GM23338 (cell line): ENCODE data around the gene UBE2H. TPM values are rescaled to one million over a fixed set of nuclear protein-coding genes. Genes with fewer than 3 reads are reported as not detected.

ENCODE experiments used
- ATAC-seq: fragments of 200-7000 bp; cut with Tn5 transposase; 3 replicates; pipeline ENCODE4 v1.9.1; 2020
- DNase-seq: peaks from one replicate; pipeline ENCODE4 v3.0.0-alpha.2; 2015; ENCODE audit warnings: low spot score
- H2AFZ ChIP-seq: fragments of 200-600 bp; sonication (generic); 2 replicates; pipeline ENCODE4 v1.8.0; 2016; ENCODE audit warnings: antibody characterized with exemption, mild to moderate bottlenecking, moderate library complexity
- H3F3A ChIP-seq: fragments of 200-600 bp; sonication (generic); replicated peaks from 2 replicates; pipeline ENCODE4 v1.8.0; 2017; ENCODE audit warnings: antibody characterized with exemption, mixed run types, low read depth
- H3K27ac ChIP-seq: fragments of 200-600 bp; sonication (generic); 2 replicates; pipeline ENCODE4 v1.6.1; 2016; ENCODE audit warnings: low read depth
- H3K27me3 ChIP-seq: fragments of 200-600 bp; sonication (generic); 2 replicates; pipeline ENCODE4 v1.8.0; 2016; ENCODE audit warnings: mild to moderate bottlenecking, mixed run types, moderate library complexity; ENCODE audit not compliant: insufficient read depth
- H3K36me3 ChIP-seq: fragments of 200-600 bp; sonication (generic); 2 replicates; pipeline ENCODE4 v1.8.0; 2016; ENCODE audit warnings: mild to moderate bottlenecking; ENCODE audit not compliant: insufficient read depth
- H3K4me1 ChIP-seq: fragments of 200-600 bp; sonication (generic); 2 replicates; pipeline ENCODE4 v1.8.0; 2016; ENCODE audit warnings: mild to moderate bottlenecking, moderate library complexity; ENCODE audit not compliant: insufficient read depth
- H3K4me2 ChIP-seq: fragments of 200-600 bp; sonication (generic); 2 replicates; pipeline ENCODE4 v1.7.1; 2017; ENCODE audit warnings: mixed run types
- H3K4me3 ChIP-seq: fragments of 200-600 bp; sonication (generic); 2 replicates; pipeline ENCODE4 v1.6.1; 2016; ENCODE audit warnings: mixed run types
- H3K79me2 ChIP-seq: fragments of 200-600 bp; sonication (generic); replicated peaks from 2 replicates; pipeline ENCODE4 v1.8.0; 2017; ENCODE audit warnings: mild to moderate bottlenecking; ENCODE audit not compliant: insufficient read depth
- H3K9me2 ChIP-seq: fragments of 200-600 bp; sonication (generic); 2 replicates; pipeline ENCODE4 v1.8.0; 2017; ENCODE audit not compliant: insufficient read depth
- H4K20me1 ChIP-seq: fragments of 200-600 bp; sonication (generic); replicated peaks from 2 replicates; pipeline ENCODE4 v1.8.0; 2017; ENCODE audit warnings: mild to moderate bottlenecking; ENCODE audit not compliant: insufficient read depth
- H3K27ac Mint-ChIP-seq: 2 replicates; pipeline ENCODE4 v1.8.0; 2020; ENCODE audit warnings: inconsistent platforms, mild to moderate bottlenecking, moderate library complexity, mixed read lengths
- H3K27me3 Mint-ChIP-seq: 3 replicates; pipeline ENCODE4 v1.8.0; 2022; ENCODE audit warnings: low read depth, mild to moderate bottlenecking, moderate library complexity, mixed read lengths, inconsistent platforms; ENCODE audit not compliant: insufficient read depth, poor library complexity
- H3K36me3 Mint-ChIP-seq: 3 replicates; pipeline ENCODE4 v1.8.0; 2021; ENCODE audit warnings: low read depth, mild to moderate bottlenecking, inconsistent platforms, moderate library complexity, mixed read lengths
- H3K4me1 Mint-ChIP-seq: 3 replicates; pipeline ENCODE4 v1.8.0; 2020; ENCODE audit warnings: mild to moderate bottlenecking, inconsistent platforms, mixed read lengths
- H3K4me3 Mint-ChIP-seq: 3 replicates; pipeline ENCODE4 v1.8.0; 2021; ENCODE audit warnings: moderate library complexity, mild to moderate bottlenecking, inconsistent platforms, mixed read lengths
- H3K9me3 Mint-ChIP-seq: 3 replicates; pipeline ENCODE4 v1.8.0; 2020; ENCODE audit warnings: moderate library complexity, mild to moderate bottlenecking, inconsistent platforms, mixed read lengths
- CREB1 ChIP-seq: fragments of 250-450 bp; sonication (Bioruptor Pico); IDR thresholded peaks from 2 replicates; pipeline ENCODE4 v1.5.0; 2020; ENCODE audit warnings: low read depth, mild to moderate bottlenecking, moderate library complexity
- EZH2 ChIP-seq: fragments of 200-600 bp; sonication (generic); IDR thresholded peaks from one replicate; pipeline ENCODE4 v1.8.0; 2017; ENCODE audit warnings: antibody characterized with exemption, mild to moderate bottlenecking, low read depth; ENCODE audit not compliant: unreplicated experiment
- EZH2phosphoT487 ChIP-seq: fragments of 200-600 bp; sonication (generic); IDR thresholded peaks from one replicate; pipeline ENCODE4 v1.8.1; 2018; ENCODE audit warnings: antibody characterized with exemption; ENCODE audit not compliant: unreplicated experiment
- JUNB ChIP-seq: IDR thresholded peaks from one replicate; pipeline ENCODE4 v1.6.1; 2016; ENCODE audit warnings: antibody characterized with exemption; ENCODE audit not compliant: unreplicated experiment
- NANOG ChIP-seq: IDR thresholded peaks from 2 replicates; pipeline ENCODE4 v1.6.1; 2016; ENCODE audit warnings: antibody characterized with exemption, borderline replicate concordance
- POLR2AphosphoS5 ChIP-seq: IDR thresholded peaks from 2 replicates; pipeline ENCODE4 v1.6.1; 2016; ENCODE audit warnings: antibody characterized with exemption, low read depth
- STAT1 ChIP-seq: IDR thresholded peaks from one replicate; pipeline ENCODE4 v1.6.1; 2016; ENCODE audit warnings: antibody characterized with exemption; ENCODE audit not compliant: unreplicated experiment
- ZNF331 ChIP-seq: fragments of 250-450 bp; sonication (Bioruptor Pico); IDR thresholded peaks from 2 replicates; pipeline ENCODE4 v1.5.0; 2020; ENCODE audit warnings: low read depth, mild to moderate bottlenecking, moderate library complexity
- polyA plus RNA-seq: library from polyadenylated mRNA; unstranded; fragments of >200 nt; fragmentation: Nextera tagmentation; extraction: Ambion mirVana; gene quantifications from 2 replicates; pipeline ENCODE4 v1.2.1, GENCODE V29; 2016
- total RNA-seq: library from RNA; depleted of rRNA; stranded (reverse); fragments of >200 nt; shearing (Covaris generic); gene quantifications from 2 replicates; pipeline ENCODE4 v1.2.3, GENCODE V29; 2014
- TF ChIP-seq, protein P1 (sequence below): IDR thresholded peaks from 2 replicates; pipeline ENCODE4 v1.6.1; 2016; ENCODE audit warnings: antibody characterized with exemption
- TF ChIP-seq, protein P2 (sequence below), 2 experiments: fragments of 200-600 bp in 1 of 2; sonication (generic) in 1 of 2; conservative IDR thresholded peaks; 2 replicates each; pipeline versions ENCODE4 v1.5.1 to v1.6.1; 2016 to 2017; ENCODE audit warnings: antibody characterized with exemption in 2 of 2, low read depth in 2 of 2, mild to moderate bottlenecking in 2 of 2, moderate library complexity in 1 of 2
- TF ChIP-seq, protein P3 (sequence below): IDR thresholded peaks from one replicate; pipeline ENCODE4 v1.6.1; 2018; ENCODE audit warnings: antibody characterized with exemption; ENCODE audit not compliant: unreplicated experiment

Gene UBE2H
- total and polyA plus RNA-seq, 2 experiments from 2014 or later: 40.8 to 86.5 TPM

DNA sequence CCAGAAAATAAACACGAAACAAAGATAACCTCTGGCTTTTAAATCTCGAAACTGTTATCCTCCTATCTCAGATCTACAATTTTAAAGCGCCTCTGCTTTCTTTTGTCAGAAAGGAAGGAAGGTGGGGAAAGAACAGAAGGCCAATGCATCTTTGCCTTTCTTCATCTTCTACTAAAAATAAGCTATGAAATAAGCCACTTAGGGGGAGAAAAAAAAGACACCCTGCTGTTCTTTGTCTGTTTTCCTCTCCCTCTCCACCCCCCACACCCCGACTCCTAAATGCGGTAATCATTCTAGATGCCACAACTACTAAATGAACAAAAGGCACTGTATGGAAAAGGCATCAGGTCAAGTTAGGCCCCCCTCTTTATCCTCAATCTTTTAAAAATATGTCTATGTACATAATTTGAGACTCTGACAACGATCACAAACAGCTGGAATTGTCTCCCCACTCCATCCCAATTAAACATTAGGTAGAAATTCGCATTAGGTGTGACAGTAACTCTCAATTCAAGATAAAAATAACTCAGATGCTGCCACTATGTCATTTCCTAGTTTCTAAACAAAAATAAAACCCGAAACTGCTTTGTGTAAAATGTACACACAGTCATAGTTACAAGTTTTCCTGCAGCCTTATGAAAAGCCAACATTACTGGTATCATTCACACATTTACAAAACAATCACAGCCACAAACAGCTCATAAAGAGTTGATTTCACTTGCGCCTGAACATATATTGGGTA is 2.4 kb downstream of the UBE2H start:
- H2AFZ ChIP-seq: no peak overlapping the region
- H3K9me3 Mint-ChIP-seq: no peaks in the 10 kb centered on the region
- no peak overlapping the region for H3K27ac Mint-ChIP-seq
- H3K36me3 Mint-ChIP-seq: peaks cover 17% of the 10 kb centered on the region
- H3K4me1 Mint-ChIP-seq: peaks cover 23% of the 10 kb centered on the region
- H3K4me2 ChIP-seq: peak overlapping the region; percentile 72
- H3K9me2 ChIP-seq: no peaks in the 10 kb centered on the region
- no peaks in the 10 kb centered on the region for H4K20me1 ChIP-seq
- TF ChIP-seq POLR2AphosphoS5: no peak
- 0 out of 2 replicates have a peak, but pooled peaks have one; percentile 24 for TF ChIP-seq NANOG
- TF ChIP-seq, protein P1, sequence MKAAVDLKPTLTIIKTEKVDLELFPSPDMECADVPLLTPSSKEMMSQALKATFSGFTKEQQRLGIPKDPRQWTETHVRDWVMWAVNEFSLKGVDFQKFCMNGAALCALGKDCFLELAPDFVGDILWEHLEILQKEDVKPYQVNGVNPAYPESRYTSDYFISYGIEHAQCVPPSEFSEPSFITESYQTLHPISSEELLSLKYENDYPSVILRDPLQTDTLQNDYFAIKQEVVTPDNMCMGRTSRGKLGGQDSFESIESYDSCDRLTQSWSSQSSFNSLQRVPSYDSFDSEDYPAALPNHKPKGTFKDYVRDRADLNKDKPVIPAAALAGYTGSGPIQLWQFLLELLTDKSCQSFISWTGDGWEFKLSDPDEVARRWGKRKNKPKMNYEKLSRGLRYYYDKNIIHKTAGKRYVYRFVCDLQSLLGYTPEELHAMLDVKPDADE: no peak
- peaks cover 56% of the 10 kb centered on the region for H3K79me2 ChIP-seq
- H3K36me3 ChIP-seq: no peaks in the 10 kb centered on the region
- ATAC-seq: no peak
- no peak overlapping the region for H3K4me3 Mint-ChIP-seq
- peaks cover 22% of the 10 kb centered on the region for H3K4me1 ChIP-seq
- peak; percentile 69 for DNase-seq
- H3F3A ChIP-seq: 0 out of 2 replicates have a peak, but pooled peaks cover 4% of the 10 kb centered on the region
- H3K27ac ChIP-seq: peak overlapping the region; percentile 95
- H3K27me3 ChIP-seq: no peaks in the 10 kb centered on the region
- peaks cover 8% of the 10 kb centered on the region for H3K27me3 Mint-ChIP-seq
- peak overlapping the region; percentile 63 for H3K4me3 ChIP-seq

DNA sequence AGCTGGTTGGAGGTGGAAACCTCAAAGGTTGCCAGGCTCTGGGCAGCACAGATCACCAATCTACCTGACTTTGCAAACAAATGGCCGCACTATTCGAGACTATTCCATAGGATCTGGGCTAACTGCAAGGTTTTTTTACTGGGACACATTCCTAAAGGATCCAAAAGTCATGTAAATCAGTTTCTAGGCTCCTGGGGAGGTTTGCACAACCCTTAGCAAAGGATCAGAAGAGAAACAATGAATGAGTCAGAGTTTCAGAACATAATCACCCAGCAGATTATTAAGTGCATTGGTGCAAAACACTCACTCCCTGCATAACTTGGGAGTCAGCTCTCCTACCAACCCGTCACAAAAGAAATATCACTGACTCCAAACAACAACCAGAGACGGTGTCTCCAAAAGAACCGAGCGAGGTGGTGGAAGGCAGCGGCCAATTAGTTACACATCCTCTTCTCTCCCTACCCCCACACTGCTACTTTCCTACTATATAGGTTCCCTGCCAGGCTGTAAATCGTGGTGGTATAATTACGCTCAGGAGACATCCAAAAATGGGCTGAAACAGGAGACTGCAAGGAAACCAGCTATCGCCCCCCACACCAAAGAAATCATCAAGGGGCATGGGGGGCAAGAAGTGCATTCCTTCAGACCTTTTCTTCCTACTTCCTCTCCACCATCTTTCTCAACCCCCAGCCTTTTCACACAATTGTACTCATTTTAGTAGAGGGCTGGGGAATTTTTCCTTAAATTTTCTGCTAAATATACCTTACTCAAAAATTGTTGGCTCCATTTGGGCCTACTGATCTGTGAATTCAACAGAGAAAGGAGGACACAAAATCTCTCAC is 3.2 kb downstream of the UBE2H start:
- H3K79me2 ChIP-seq: peaks cover 65% of the 10 kb centered on the region
- H3K9me3 Mint-ChIP-seq: peaks cover 2% of the 10 kb centered on the region; the same call in 1 of the 3 replicates
- H3K4me3 ChIP-seq: peak overlapping the region; percentile 63
- H3K4me1 ChIP-seq: peaks cover 22% of the 10 kb centered on the region
- no peaks in the 10 kb centered on the region for H3K27me3 ChIP-seq
- H3K4me2 ChIP-seq: peak overlapping the region; percentile 72
- H3K27ac Mint-ChIP-seq: no peak overlapping the region
- H3K36me3 ChIP-seq: peaks cover 4% of the 10 kb centered on the region; the same call in 1 of the 2 replicates
- no peak overlapping the region for H2AFZ ChIP-seq
- ATAC-seq (peak; percentile 35), DNase-seq (peak; percentile 72)
- H3K4me1 Mint-ChIP-seq: peaks cover 23% of the 10 kb centered on the region
- H3K27ac ChIP-seq: peak overlapping the region; percentile 95
- no peaks in the 10 kb centered on the region for H3K9me2 ChIP-seq
- H3K36me3 Mint-ChIP-seq: peaks cover 26% of the 10 kb centered on the region
- 0 out of 2 replicates have a peak, but pooled peaks cover 4% of the 10 kb centered on the region for H3F3A ChIP-seq
- peaks cover 8% of the 10 kb centered on the region for H3K27me3 Mint-ChIP-seq
- H4K20me1 ChIP-seq: no peaks in the 10 kb centered on the region
- H3K4me3 Mint-ChIP-seq: no peak overlapping the region
- TF ChIP-seq ZNF331 (CRISPR knock-in tag): no peak
- TF ChIP-seq, protein P2, sequence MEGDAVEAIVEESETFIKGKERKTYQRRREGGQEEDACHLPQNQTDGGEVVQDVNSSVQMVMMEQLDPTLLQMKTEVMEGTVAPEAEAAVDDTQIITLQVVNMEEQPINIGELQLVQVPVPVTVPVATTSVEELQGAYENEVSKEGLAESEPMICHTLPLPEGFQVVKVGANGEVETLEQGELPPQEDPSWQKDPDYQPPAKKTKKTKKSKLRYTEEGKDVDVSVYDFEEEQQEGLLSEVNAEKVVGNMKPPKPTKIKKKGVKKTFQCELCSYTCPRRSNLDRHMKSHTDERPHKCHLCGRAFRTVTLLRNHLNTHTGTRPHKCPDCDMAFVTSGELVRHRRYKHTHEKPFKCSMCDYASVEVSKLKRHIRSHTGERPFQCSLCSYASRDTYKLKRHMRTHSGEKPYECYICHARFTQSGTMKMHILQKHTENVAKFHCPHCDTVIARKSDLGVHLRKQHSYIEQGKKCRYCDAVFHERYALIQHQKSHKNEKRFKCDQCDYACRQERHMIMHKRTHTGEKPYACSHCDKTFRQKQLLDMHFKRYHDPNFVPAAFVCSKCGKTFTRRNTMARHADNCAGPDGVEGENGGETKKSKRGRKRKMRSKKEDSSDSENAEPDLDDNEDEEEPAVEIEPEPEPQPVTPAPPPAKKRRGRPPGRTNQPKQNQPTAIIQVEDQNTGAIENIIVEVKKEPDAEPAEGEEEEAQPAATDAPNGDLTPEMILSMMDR (conservative IDR thresholded peaks at IDR 0.05; ENCODE audit: low read depth in 2 of 2): no peak
- TF ChIP-seq, protein P3, sequence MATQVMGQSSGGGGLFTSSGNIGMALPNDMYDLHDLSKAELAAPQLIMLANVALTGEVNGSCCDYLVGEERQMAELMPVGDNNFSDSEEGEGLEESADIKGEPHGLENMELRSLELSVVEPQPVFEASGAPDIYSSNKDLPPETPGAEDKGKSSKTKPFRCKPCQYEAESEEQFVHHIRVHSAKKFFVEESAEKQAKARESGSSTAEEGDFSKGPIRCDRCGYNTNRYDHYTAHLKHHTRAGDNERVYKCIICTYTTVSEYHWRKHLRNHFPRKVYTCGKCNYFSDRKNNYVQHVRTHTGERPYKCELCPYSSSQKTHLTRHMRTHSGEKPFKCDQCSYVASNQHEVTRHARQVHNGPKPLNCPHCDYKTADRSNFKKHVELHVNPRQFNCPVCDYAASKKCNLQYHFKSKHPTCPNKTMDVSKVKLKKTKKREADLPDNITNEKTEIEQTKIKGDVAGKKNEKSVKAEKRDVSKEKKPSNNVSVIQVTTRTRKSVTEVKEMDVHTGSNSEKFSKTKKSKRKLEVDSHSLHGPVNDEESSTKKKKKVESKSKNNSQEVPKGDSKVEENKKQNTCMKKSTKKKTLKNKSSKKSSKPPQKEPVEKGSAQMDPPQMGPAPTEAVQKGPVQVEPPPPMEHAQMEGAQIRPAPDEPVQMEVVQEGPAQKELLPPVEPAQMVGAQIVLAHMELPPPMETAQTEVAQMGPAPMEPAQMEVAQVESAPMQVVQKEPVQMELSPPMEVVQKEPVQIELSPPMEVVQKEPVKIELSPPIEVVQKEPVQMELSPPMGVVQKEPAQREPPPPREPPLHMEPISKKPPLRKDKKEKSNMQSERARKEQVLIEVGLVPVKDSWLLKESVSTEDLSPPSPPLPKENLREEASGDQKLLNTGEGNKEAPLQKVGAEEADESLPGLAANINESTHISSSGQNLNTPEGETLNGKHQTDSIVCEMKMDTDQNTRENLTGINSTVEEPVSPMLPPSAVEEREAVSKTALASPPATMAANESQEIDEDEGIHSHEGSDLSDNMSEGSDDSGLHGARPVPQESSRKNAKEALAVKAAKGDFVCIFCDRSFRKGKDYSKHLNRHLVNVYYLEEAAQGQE: no peak
- TF ChIP-seq EZH2: no peak
- TF ChIP-seq, protein P1: no peak
- TF ChIP-seq NANOG: no peak
- no peak for TF ChIP-seq CREB1 (CRISPR knock-in tag)
- no peak for TF ChIP-seq JUNB
- no peak for TF ChIP-seq STAT1
- no peak; the same call in 1 of the 2 replicates for TF ChIP-seq POLR2AphosphoS5
- TF ChIP-seq EZH2phosphoT487: no peak
